Measurements from ENCODE around the gene NAMPT. TPM values are rescaled to one million over a fixed set of nuclear protein-coding genes. Genes with fewer than 3 reads are reported as not detected.
"Not testable (repeated sequence)": the region's sequence is repeated elsewhere in the genome, so short reads cannot be mapped to it uniquely, and the experiment has no call there.

NAMPT gene
- total and polyA plus RNA-seq, 4 experiments from 2014 or later, result 13.3 to 24.9 (median 17.7) TPM

DNA sequence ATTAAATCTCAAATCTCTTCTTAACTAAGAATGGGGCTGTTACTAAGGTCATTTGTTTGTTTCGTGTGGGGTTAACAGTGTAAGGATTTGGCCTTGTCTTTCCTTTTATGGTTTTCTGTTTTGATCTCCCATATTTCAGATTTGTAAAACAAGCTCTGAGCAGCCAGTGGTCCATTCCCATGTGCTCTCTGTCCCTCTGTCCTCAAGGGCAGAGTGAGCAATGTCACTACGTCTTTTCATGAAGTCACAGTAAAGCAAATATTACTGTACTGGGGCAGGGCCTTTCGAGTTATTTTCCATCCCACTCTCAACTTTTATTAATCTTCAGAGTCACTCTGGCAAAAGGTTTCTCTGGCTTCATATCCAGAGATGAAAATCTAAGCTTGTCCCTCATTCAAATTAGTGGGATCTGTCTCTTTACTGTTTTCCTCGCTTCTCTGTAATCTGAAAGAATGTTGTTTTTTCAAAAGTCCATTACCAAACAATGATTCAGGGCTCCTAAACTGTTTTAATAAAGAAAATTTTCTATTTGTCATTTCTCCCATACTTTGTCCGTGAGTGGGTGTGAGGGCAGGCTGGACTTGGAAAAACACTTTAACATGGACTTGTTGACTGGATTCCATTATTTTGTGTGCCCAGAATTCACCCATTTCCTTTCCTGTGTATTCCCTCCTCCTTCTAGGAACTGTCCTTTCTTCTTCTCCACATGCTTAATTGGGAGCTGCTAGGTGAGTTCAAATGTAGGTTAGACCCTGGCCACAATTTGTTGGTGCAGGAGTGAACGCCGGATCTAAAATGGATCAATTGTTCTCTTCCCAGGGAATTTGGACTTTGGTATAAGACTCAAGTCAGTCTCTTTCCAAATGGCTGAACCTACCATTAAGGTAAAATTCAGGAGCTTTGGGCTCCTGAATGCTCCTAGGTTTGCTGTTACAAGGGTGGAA, 42.1 kb upstream of the NAMPT start:
- Histone ChIP-seq H3K4me1 (ENCODE audit: insufficient read depth, low read length) (no peaks in the 10 kb centered on the region), H3K4me3 (ENCODE audit: low read length in 2 of 2) (no peak overlapping the region), H3K27me3 (ENCODE audit: insufficient read depth, low read length) (no peaks in the 10 kb centered on the region), H3K27ac (ENCODE audit: low read depth, low read length) (no peak overlapping the region), H3K9me3 (ENCODE audit: control insufficient read depth in 1 of 2, low read length in 2 of 2) (no peaks in the 10 kb centered on the region), H3K36me3 (ENCODE audit: insufficient read depth, low read length) (no peaks in the 10 kb centered on the region)
- ChIA-PET CTCF (ENCODE audit: partially characterized antibody) (no interaction called here), POLR2A (ENCODE audit: partially characterized antibody) (no interaction called here)
- intact Hi-C loops (cut with micrococcal nuclease), result no loop called here
- peaks cover 2 to 3% of the 10 kb centered on the region in 2 donors for H3K27me3 Mint-ChIP-seq
- no peak for DNase-seq
- peaks cover 0 to 4% (median 0%) of the 10 kb centered on the region in 8 donors for H3K9me3 Mint-ChIP-seq
- no peak overlapping the region for H3K27ac Mint-ChIP-seq
- no peaks in the 10 kb centered on the region for H3K4me1 Mint-ChIP-seq
- H3K4me3 Mint-ChIP-seq, result no peak overlapping the region
- no peaks in the 10 kb centered on the region for H3K36me3 Mint-ChIP-seq

DNA sequence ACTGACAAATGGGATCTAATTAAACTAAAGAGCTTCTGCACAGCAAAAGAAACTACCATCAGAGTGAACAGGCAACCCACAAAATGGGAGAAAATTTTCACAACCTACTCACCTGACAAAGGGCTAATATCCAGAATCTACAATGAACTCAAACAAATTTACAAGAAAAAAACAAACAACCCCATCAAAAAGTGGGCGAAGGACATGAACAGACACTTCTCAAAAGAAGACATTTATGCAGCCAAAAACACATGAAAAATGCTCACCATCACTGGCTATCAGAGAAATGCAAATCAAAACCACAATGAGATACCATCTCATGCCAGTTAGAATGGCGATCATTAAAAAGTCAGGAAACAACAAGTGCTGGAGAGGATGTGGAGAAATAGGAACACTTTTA, 39.7 kb upstream of the NAMPT start:
- H3K36me3 Mint-ChIP-seq; POLR2A ChIA-PET (ENCODE audit: partially characterized antibody); H3K27ac ChIP-seq (ENCODE audit: low read depth, low read length); intact Hi-C loops (cut with micrococcal nuclease); H3K27ac Mint-ChIP-seq; H3K9me3 ChIP-seq (ENCODE audit: control insufficient read depth in 1 of 2, low read length in 2 of 2); H3K27me3 ChIP-seq (ENCODE audit: insufficient read depth, low read length); H3K4me3 ChIP-seq (ENCODE audit: low read length in 2 of 2); DNase-seq; H3K4me1 Mint-ChIP-seq; CTCF ChIA-PET (ENCODE audit: partially characterized antibody); H3K4me3 Mint-ChIP-seq; H3K36me3 ChIP-seq (ENCODE audit: insufficient read depth, low read length); H3K4me1 ChIP-seq (ENCODE audit: insufficient read depth, low read length); H3K9me3 Mint-ChIP-seq: not testable (repeated sequence)
- H3K27me3 Mint-ChIP-seq, result peaks cover 5 to 11% of the 10 kb centered on the region in 2 donors

DNA sequence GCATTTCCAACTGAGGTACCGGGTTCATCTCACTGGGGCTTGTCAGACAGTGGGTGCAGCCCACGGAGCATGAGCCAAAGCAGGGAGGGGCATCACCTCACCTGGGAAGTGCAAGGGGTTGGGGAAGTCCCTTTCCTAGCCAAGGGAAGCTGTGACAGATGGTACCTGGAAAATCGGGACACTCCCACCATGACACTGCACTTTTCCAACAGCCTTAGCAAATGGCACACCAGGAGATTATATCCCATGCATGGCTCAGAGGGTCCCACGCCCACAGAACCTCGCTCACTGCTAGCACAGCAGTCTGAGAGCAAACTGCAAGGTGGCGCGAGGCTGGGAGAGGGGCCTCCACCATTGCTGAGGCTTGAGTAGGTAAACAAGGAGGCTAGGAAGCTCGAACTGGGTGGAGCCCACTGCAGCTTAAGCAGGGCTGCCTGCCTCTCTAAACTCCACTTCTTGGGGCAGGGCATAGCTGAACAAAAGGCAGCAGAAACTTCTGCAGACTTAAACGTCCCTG, 35.5 kb upstream of the NAMPT start:
- H3K4me1 Mint-ChIP-seq; H3K27ac ChIP-seq (ENCODE audit: low read depth, low read length); intact Hi-C loops (cut with micrococcal nuclease); H3K4me3 ChIP-seq (ENCODE audit: low read length in 2 of 2); H3K9me3 Mint-ChIP-seq; H3K4me1 ChIP-seq (ENCODE audit: insufficient read depth, low read length); H3K36me3 Mint-ChIP-seq; CTCF ChIA-PET (ENCODE audit: partially characterized antibody); DNase-seq; H3K27me3 ChIP-seq (ENCODE audit: insufficient read depth, low read length); H3K27ac Mint-ChIP-seq; H3K9me3 ChIP-seq (ENCODE audit: control insufficient read depth in 1 of 2, low read length in 2 of 2); POLR2A ChIA-PET (ENCODE audit: partially characterized antibody); H3K36me3 ChIP-seq (ENCODE audit: insufficient read depth, low read length); H3K4me3 Mint-ChIP-seq: not testable (repeated sequence)
- H3K27me3 Mint-ChIP-seq, result peaks cover 8 to 18% of the 10 kb centered on the region in 2 donors

DNA sequence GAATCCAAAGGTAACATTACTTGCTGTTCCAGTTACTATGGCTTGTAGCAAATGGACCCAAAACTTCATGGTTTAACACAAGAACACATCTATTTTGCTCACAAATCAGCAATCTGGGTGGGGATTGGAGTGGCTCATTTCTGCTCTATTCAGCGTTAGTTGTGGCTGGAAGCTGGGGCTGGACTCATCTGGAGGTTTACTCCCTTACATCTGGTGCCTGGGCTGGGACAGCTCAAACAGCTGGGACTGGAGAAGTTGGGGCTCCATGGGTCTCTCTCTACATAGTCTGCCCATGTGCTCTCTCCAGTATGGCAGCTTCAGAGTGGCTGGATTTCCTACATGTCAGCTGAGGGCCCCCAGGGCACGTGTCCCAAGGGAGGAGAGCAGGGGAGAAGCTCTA, 33.7 kb upstream of the NAMPT start:
- CTCF ChIA-PET (ENCODE audit: partially characterized antibody), result no interaction called here
- peak overlapping the region in 1 of 7 donors; percentile 13 for H3K27ac Mint-ChIP-seq

DNA sequence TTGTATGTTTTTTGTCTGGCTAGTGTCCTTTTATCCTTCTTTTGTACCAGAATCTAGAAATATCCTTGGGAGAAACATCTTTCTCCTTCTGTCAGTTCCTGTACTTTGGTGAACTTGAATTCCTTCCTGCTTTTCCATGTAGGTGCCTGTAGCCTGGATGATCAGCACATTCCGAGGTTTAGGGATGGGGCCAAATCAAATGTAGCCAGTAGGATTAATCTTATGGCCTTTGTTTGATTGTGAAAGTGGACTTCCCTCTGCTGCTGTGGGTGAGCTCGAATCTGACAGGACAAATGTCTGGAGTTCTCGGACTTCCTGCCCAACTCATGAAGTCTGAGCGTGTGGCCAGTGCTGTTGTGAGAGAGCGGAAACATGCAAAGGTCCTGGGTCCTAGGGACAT, 33.2 kb upstream of the NAMPT start:
- no peak overlapping the region for H3K4me3 Mint-ChIP-seq
- H3K9me3 Mint-ChIP-seq, result peaks cover 0 to 5% (median 0%) of the 10 kb centered on the region in 8 donors
- Histone ChIP-seq H3K36me3 (ENCODE audit: insufficient read depth, low read length) (no peaks in the 10 kb centered on the region), H3K27ac (ENCODE audit: low read depth, low read length) (no peak overlapping the region), H3K4me3 (ENCODE audit: low read length in 2 of 2) (no peak overlapping the region), H3K9me3 (ENCODE audit: control insufficient read depth in 1 of 2, low read length in 2 of 2) (no peaks in the 10 kb centered on the region), H3K27me3 (ENCODE audit: insufficient read depth, low read length) (no peaks in the 10 kb centered on the region), H3K4me1 (ENCODE audit: insufficient read depth, low read length) (no peaks in the 10 kb centered on the region)
- no peaks in the 10 kb centered on the region for H3K36me3 Mint-ChIP-seq
- H3K27me3 Mint-ChIP-seq, result peaks cover 8 to 30% of the 10 kb centered on the region in 2 donors
- no peaks in the 10 kb centered on the region for H3K4me1 Mint-ChIP-seq
- H3K27ac Mint-ChIP-seq, result no peak overlapping the region
- POLR2A ChIA-PET (ENCODE audit: partially characterized antibody), result no interaction called here
- no peak for DNase-seq
- CTCF ChIA-PET (ENCODE audit: partially characterized antibody), result no interaction called here
- intact Hi-C loops (cut with micrococcal nuclease), result no loop called here

More for the DNA sequence above, 33.7 kb upstream of the NAMPT start:
- no peak overlapping the region for H3K4me3 ChIP-seq (ENCODE audit: low read length in 2 of 2)
- peaks cover 0 to 5% (median 0%) of the 10 kb centered on the region in 8 donors for H3K9me3 Mint-ChIP-seq
- H3K4me3 Mint-ChIP-seq, result no peak overlapping the region
- no peaks in the 10 kb centered on the region for H3K4me1 ChIP-seq (ENCODE audit: insufficient read depth, low read length)
- POLR2A ChIA-PET (ENCODE audit: partially characterized antibody), result no interaction called here
- no peaks in the 10 kb centered on the region for H3K4me1 Mint-ChIP-seq
- H3K27me3 Mint-ChIP-seq, result peaks cover 8 to 28% of the 10 kb centered on the region in 2 donors
- intact Hi-C loops (cut with micrococcal nuclease), result no loop called here
- no peaks in the 10 kb centered on the region for H3K36me3 Mint-ChIP-seq
- no peaks in the 10 kb centered on the region for H3K9me3 ChIP-seq (ENCODE audit: control insufficient read depth in 1 of 2, low read length in 2 of 2)
- DNase-seq, result no peak
- H3K27me3 ChIP-seq (ENCODE audit: insufficient read depth, low read length), result no peaks in the 10 kb centered on the region
- no peak overlapping the region for H3K27ac ChIP-seq (ENCODE audit: low read depth, low read length)
- no peaks in the 10 kb centered on the region for H3K36me3 ChIP-seq (ENCODE audit: insufficient read depth, low read length)

DNA sequence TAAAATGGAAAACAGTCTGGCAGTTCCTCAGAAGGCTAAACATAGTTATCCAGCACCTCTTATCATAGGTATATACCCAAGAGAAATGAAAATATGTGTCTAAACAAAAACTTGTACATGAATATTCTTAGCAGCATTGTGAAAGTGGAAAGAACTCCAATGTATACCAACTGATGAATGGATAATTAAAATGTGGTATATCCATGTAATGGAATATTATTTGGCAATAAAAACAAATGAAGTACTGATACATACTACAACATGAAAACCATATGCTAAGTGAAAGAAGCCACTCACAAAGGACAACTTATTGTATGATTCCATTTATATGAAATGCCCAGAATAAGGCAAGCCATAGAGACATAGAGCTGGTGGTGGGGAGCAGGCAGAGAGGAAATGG, 32.2 kb upstream of the NAMPT start:
- CTCF ChIA-PET (ENCODE audit: partially characterized antibody), result no interaction called here
- intact Hi-C loops (cut with micrococcal nuclease), result no loop called here
- H3K27me3 ChIP-seq (ENCODE audit: insufficient read depth, low read length), result no peaks in the 10 kb centered on the region
- Mint-ChIP-seq H3K4me1 (no peaks in the 10 kb centered on the region), H3K27ac (no peak overlapping the region), H3K9me3 (peaks cover 0 to 5% (median 0%) of the 10 kb centered on the region in 8 donors), H3K27me3 (peaks cover 8 to 28% of the 10 kb centered on the region in 2 donors), H3K4me3 (no peak overlapping the region), H3K36me3 (no peaks in the 10 kb centered on the region)
- no peaks in the 10 kb centered on the region for H3K36me3 ChIP-seq (ENCODE audit: insufficient read depth, low read length)
- no peaks in the 10 kb centered on the region for H3K4me1 ChIP-seq (ENCODE audit: insufficient read depth, low read length)
- POLR2A ChIA-PET (ENCODE audit: partially characterized antibody), result no interaction called here
- H3K4me3 ChIP-seq (ENCODE audit: low read length in 2 of 2), result no peak overlapping the region
- H3K27ac ChIP-seq (ENCODE audit: low read depth, low read length), result no peak overlapping the region
- H3K9me3 ChIP-seq (ENCODE audit: control insufficient read depth in 1 of 2, low read length in 2 of 2), result no peaks in the 10 kb centered on the region
- DNase-seq, result no peak

DNA sequence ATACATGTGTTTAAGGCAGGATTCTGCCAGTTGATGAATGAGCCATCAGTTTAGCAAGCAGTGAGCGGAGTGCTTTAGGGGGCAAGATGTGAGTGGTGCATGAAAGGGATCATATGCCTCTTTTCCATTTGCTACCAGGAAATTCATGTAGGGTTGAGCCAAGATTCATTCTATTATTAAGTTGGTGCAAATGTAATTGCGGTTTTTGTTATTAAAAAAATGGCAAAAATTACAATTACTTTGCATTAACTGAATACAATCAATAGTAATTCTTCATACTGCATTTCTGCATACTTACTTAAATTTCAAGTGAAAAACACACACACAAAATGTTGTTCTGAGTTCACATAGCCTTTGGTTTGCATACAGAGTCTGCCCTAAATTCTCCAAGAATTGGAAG, 30.1 kb upstream of the NAMPT start:
- Mint-ChIP-seq H3K27me3 (peaks cover 6 to 19% of the 10 kb centered on the region in 2 donors), H3K27ac (no peak overlapping the region), H3K4me3 (no peak overlapping the region), H3K36me3 (no peaks in the 10 kb centered on the region), H3K4me1 (no peaks in the 10 kb centered on the region), H3K9me3 (peaks cover 0 to 7% (median 0%) of the 10 kb centered on the region in 8 donors)
- ChIA-PET POLR2A (ENCODE audit: partially characterized antibody) (no interaction called here), CTCF (ENCODE audit: partially characterized antibody) (no interaction called here)
- Histone ChIP-seq H3K36me3 (ENCODE audit: insufficient read depth, low read length) (no peaks in the 10 kb centered on the region), H3K27ac (ENCODE audit: low read depth, low read length) (no peak overlapping the region), H3K9me3 (ENCODE audit: control insufficient read depth in 1 of 2, low read length in 2 of 2) (no peaks in the 10 kb centered on the region), H3K27me3 (ENCODE audit: insufficient read depth, low read length) (no peaks in the 10 kb centered on the region), H3K4me1 (ENCODE audit: insufficient read depth, low read length) (no peaks in the 10 kb centered on the region), H3K4me3 (ENCODE audit: low read length in 2 of 2) (no peak overlapping the region)
- intact Hi-C loops (cut with micrococcal nuclease), result no loop called here
- DNase-seq, result no peak

All from CD4-positive, alpha-beta memory T cell (primary cell).